Measurements from ENCODE around the gene SLC25A51.

- TF ChIP-seq EZH2 (IDR thresholded peaks at IDR 0.05; ENCODE audit: borderline replicate concordance) (no peak), CTCF (IDR thresholded peaks at IDR 0.05; ENCODE audit: poor library complexity) (no peak)
Observed at GRCh38 chr9:37905131-37905505, 1.2 kb upstream of the SLC25A51 start.
